Measurements from ENCODE around the gene RNF5.
A peak's percentile ranks its signal among the peaks of the same experiment; 100 is the strongest.
"Not testable (repeated sequence)": the region's sequence is repeated elsewhere in the genome, so short reads cannot be mapped to it uniquely, and the experiment has no call there.

The RNF5 gene

GRCh38 chr6:32200711-32201475 lies 22.7 kb downstream of the RNF5 start:
- H3K27ac Mint-ChIP-seq: no peak overlapping the region

GRCh38 chr6:32202186-32202585 lies 24.0 kb downstream of the RNF5 start:
- H3K9me3 Mint-ChIP-seq: no peaks in the 10 kb centered on the region
- DNase-seq (no peak), ATAC-seq (no peak)
- peak overlapping the region in 1 of 2 donors; percentile 9 for H3K27ac Mint-ChIP-seq
- H3K4me3 Mint-ChIP-seq: no peak overlapping the region
- peaks cover 2% of the 10 kb centered on the region for H3K4me1 Mint-ChIP-seq
- H3K27me3 Mint-ChIP-seq: no peaks in the 10 kb centered on the region

More at GRCh38 chr6:32200711-32201475, 22.7 kb downstream of the RNF5 start:
- peaks cover 8% of the 10 kb centered on the region for H3K4me1 Mint-ChIP-seq
- no peaks in the 10 kb centered on the region for H3K9me3 Mint-ChIP-seq
- DNase-seq: no peak
- no peaks in the 10 kb centered on the region for H3K27me3 Mint-ChIP-seq
- no peak for ATAC-seq
- H3K4me3 Mint-ChIP-seq: no peak overlapping the region

GRCh38 chr6:32203426-32204267 lies 25.4 kb downstream of the RNF5 start:
- Mint-ChIP-seq H3K9me3 (no peaks in the 10 kb centered on the region), H3K4me3 (no peak overlapping the region), H3K27ac (no peak overlapping the region), H3K4me1 (no peaks in the 10 kb centered on the region), H3K27me3 (no peaks in the 10 kb centered on the region)
- DNase-seq (no peak), ATAC-seq (no peak)

- DNase-seq: no peak
- Mint-ChIP-seq H3K9me3 (no peaks in the 10 kb centered on the region), H3K27ac (no peak overlapping the region), H3K4me1 (no peaks in the 10 kb centered on the region), H3K27me3 (no peaks in the 10 kb centered on the region), H3K4me3 (no peak overlapping the region)
- no peak for ATAC-seq
Measured at GRCh38 chr6:32204268-32204715, 26.1 kb downstream of the RNF5 start.

- Mint-ChIP-seq H3K27ac (no peak overlapping the region), H3K27me3 (no peaks in the 10 kb centered on the region), H3K9me3 (no peaks in the 10 kb centered on the region), H3K4me1 (no peaks in the 10 kb centered on the region), H3K4me3 (no peak overlapping the region)
- DNase-seq (no peak), ATAC-seq (no peak)
Measured at GRCh38 chr6:32208996-32209395, 30.8 kb downstream of the RNF5 start.

GRCh38 chr6:32210191-32210601 lies 32.0 kb downstream of the RNF5 start:
- no peaks in the 10 kb centered on the region for H3K27me3 Mint-ChIP-seq
- H3K27ac Mint-ChIP-seq: no peak overlapping the region
- no peak for DNase-seq
- ATAC-seq: no peak
- H3K4me3 Mint-ChIP-seq: no peak overlapping the region
- H3K4me1 Mint-ChIP-seq: no peaks in the 10 kb centered on the region
- no peaks in the 10 kb centered on the region for H3K9me3 Mint-ChIP-seq

- H3K27me3 Mint-ChIP-seq, H3K27ac Mint-ChIP-seq, DNase-seq, ATAC-seq, H3K9me3 Mint-ChIP-seq, H3K4me3 Mint-ChIP-seq, H3K4me1 Mint-ChIP-seq: not testable (repeated sequence)
Measured at GRCh38 chr6:32211432-32211831, 33.2 kb downstream of the RNF5 start.

- no peak for DNase-seq
- ATAC-seq: no peak
- Mint-ChIP-seq H3K9me3 (no peaks in the 10 kb centered on the region), H3K27me3 (no peaks in the 10 kb centered on the region), H3K4me3 (no peak overlapping the region), H3K4me1 (no peaks in the 10 kb centered on the region), H3K27ac (no peak overlapping the region)
Measured at GRCh38 chr6:32212076-32212760, 34.0 kb downstream of the RNF5 start.

- Mint-ChIP-seq H3K27ac (no peak overlapping the region), H3K27me3 (no peaks in the 10 kb centered on the region), H3K9me3 (no peaks in the 10 kb centered on the region)
Measured at GRCh38 chr6:32213649-32214048, 35.4 kb downstream of the RNF5 start.

GRCh38 chr6:32214126-32214525 lies 35.9 kb downstream of the RNF5 start:
- H3K9me3 Mint-ChIP-seq: no peaks in the 10 kb centered on the region
- ATAC-seq (no peak), DNase-seq (no peak)
- no peaks in the 10 kb centered on the region for H3K4me1 Mint-ChIP-seq
- no peak overlapping the region for H3K4me3 Mint-ChIP-seq
- peak overlapping the region in 1 of 2 donors; percentile 82 for H3K27ac Mint-ChIP-seq
- no peaks in the 10 kb centered on the region for H3K27me3 Mint-ChIP-seq

More at GRCh38 chr6:32213649-32214048, 35.4 kb downstream of the RNF5 start:
- ATAC-seq: no peak
- Mint-ChIP-seq H3K4me1 (no peaks in the 10 kb centered on the region), H3K4me3 (no peak overlapping the region)
- no peak for DNase-seq

- DNase-seq (no peak), ATAC-seq (no peak)
- Mint-ChIP-seq H3K27ac (no peak overlapping the region), H3K4me3 (no peak overlapping the region), H3K27me3 (peaks cover 6% of the 10 kb centered on the region), H3K9me3 (no peaks in the 10 kb centered on the region), H3K4me1 (no peaks in the 10 kb centered on the region)
Measured at GRCh38 chr6:32215617-32216016, 37.4 kb downstream of the RNF5 start.

GRCh38 chr6:32216285-32216684 lies 38.1 kb downstream of the RNF5 start:
- Mint-ChIP-seq H3K9me3 (no peaks in the 10 kb centered on the region), H3K4me3 (no peak overlapping the region), H3K27me3 (peaks cover 6% of the 10 kb centered on the region), H3K4me1 (no peaks in the 10 kb centered on the region), H3K27ac (no peak overlapping the region)
- DNase-seq (no peak), ATAC-seq (no peak)

GRCh38 chr6:32216998-32217397 lies 38.8 kb downstream of the RNF5 start:
- ATAC-seq (no peak), DNase-seq (no peak)
- no peaks in the 10 kb centered on the region for H3K9me3 Mint-ChIP-seq
- peaks cover 6% of the 10 kb centered on the region for H3K27me3 Mint-ChIP-seq
- H3K4me3 Mint-ChIP-seq: no peak overlapping the region
- H3K27ac Mint-ChIP-seq: peak overlapping the region in 1 of 2 donors; percentile 20
- no peaks in the 10 kb centered on the region for H3K4me1 Mint-ChIP-seq

- Mint-ChIP-seq H3K4me3 (no peak overlapping the region), H3K4me1 (peaks cover 11% of the 10 kb centered on the region)
- no peak for DNase-seq
Measured at GRCh38 chr6:32218167-32218566, 40.0 kb downstream of the RNF5 start.

GRCh38 chr6:32220021-32220420 lies 41.8 kb downstream of the RNF5 start:
- no peak overlapping the region for H3K4me3 Mint-ChIP-seq
- no peaks in the 10 kb centered on the region for H3K9me3 Mint-ChIP-seq
- H3K27me3 Mint-ChIP-seq: peaks cover 6% of the 10 kb centered on the region
- ATAC-seq (no peak), DNase-seq (no peak)
- peak overlapping the region in 1 of 2 donors; percentile 22 for H3K27ac Mint-ChIP-seq
- peaks cover 19% of the 10 kb centered on the region for H3K4me1 Mint-ChIP-seq

More at GRCh38 chr6:32218167-32218566, 40.0 kb downstream of the RNF5 start:
- Mint-ChIP-seq H3K9me3 (no peaks in the 10 kb centered on the region), H3K27ac (no peak overlapping the region), H3K27me3 (peaks cover 6% of the 10 kb centered on the region)
- no peak for ATAC-seq

All from stimulated activated naive CD8-positive, alpha-beta T cell treated with anti-CD3 and anti-CD28 coated beads, Interleukin-15, amount 100 ng/mL, for 72 hours (primary cell).